Stimulated activated CD4-positive, alpha-beta T cell treated with anti-CD3 and anti-CD28 coated beads, Interleukin-2, amount 100 ng/mL, for 4 hours (primary cell): Measurements from ENCODE around the gene EIF5B.
"Not testable (repeated sequence)": the region's sequence is repeated elsewhere in the genome, so short reads cannot be mapped to it uniquely, and the experiment has no call there.

Experiments used
- DNase-seq: peaks from one replicate; pipeline ENCODE4 v3.0.0-alpha.2; 2020; ENCODE audit warnings: low read depth

Gene EIF5B

GRCh38 chr2:99365661-99366060, 28.5 kb downstream of the EIF5B start:
- DNase-seq, result no peak

- DNase-seq, result not testable (repeated sequence)
These were observed 31.7 kb downstream of the EIF5B start for GRCh38 chr2:99368854-99369253.

- no peak for DNase-seq
These were observed 36.0 kb downstream of the EIF5B start for GRCh38 chr2:99373144-99373543.

- no peak for DNase-seq
These were observed 37.6 kb downstream of the EIF5B start for GRCh38 chr2:99374747-99375146.

- no peak for DNase-seq
These were observed 39.2 kb downstream of the EIF5B start for GRCh38 chr2:99376254-99376864.

- no peak for DNase-seq
These were observed 40.7 kb downstream of the EIF5B start for GRCh38 chr2:99377879-99378278.

GRCh38 chr2:99380376-99381010, 43.3 kb downstream of the EIF5B start:
- DNase-seq, result no peak

GRCh38 chr2:99382143-99382542, 45.0 kb downstream of the EIF5B start:
- no peak for DNase-seq

- DNase-seq, result no peak
These were observed 48.8 kb downstream of the EIF5B start for GRCh38 chr2:99386011-99386410.

GRCh38 chr2:99388892-99389291, 51.7 kb downstream of the EIF5B start:
- DNase-seq, result no peak

GRCh38 chr2:99389371-99389770, 52.2 kb downstream of the EIF5B start:
- no peak for DNase-seq

- no peak for DNase-seq
These were observed 52.8 kb downstream of the EIF5B start for GRCh38 chr2:99389946-99390345.

- no peak for DNase-seq
These were observed 58.5 kb downstream of the EIF5B start for GRCh38 chr2:99395589-99396130.

- DNase-seq, result no peak
These were observed 60.2 kb downstream of the EIF5B start for GRCh38 chr2:99397266-99397920.

- no peak for DNase-seq
These were observed 61.1 kb downstream of the EIF5B start for GRCh38 chr2:99398303-99398702.

- no peak for DNase-seq
These were observed 61.9 kb downstream of the EIF5B start for GRCh38 chr2:99399063-99399462.

- DNase-seq, result no peak
These were observed 62.6 kb downstream of the EIF5B start for GRCh38 chr2:99399795-99400194.

- no peak for DNase-seq
These were observed 64.7 kb downstream of the EIF5B start for GRCh38 chr2:99401841-99402240.

GRCh38 chr2:99403084-99403483, 65.9 kb downstream of the EIF5B start:
- no peak for DNase-seq

- DNase-seq, result no peak
These were observed 66.3 kb downstream of the EIF5B start for GRCh38 chr2:99403524-99403923.

GRCh38 chr2:99404039-99404796, 67.0 kb downstream of the EIF5B start:
- DNase-seq, result no peak
